Progenitor cell of endocrine pancreas (in vitro differentiated cells): ENCODE results near the gene CYP3A7. TPM values are rescaled to one million over a fixed set of nuclear protein-coding genes. Genes with fewer than 3 reads are reported as not detected.

Experiments
- DNase-seq: peaks from one replicate; pipeline ENCODE4 v3.0.0; 2021; ENCODE audit warnings: low spot score; ENCODE audit not compliant: unreplicated experiment
- H3K27ac Mint-ChIP-seq: 2 replicates; pipeline ENCODE4 v1.8.0; 2021; ENCODE audit warnings: mild to moderate bottlenecking, moderate library complexity, mixed read lengths
- H3K27me3 Mint-ChIP-seq: 2 replicates; pipeline ENCODE4 v1.8.0; 2021; ENCODE audit warnings: mixed read lengths
- H3K36me3 Mint-ChIP-seq: 2 replicates; pipeline ENCODE4 v1.8.0; 2022; ENCODE audit warnings: mixed read lengths; ENCODE audit not compliant: insufficient read depth
- H3K4me1 Mint-ChIP-seq: 2 replicates; pipeline ENCODE4 v1.8.0; 2021; ENCODE audit warnings: low read depth, mixed read lengths
- H3K4me3 Mint-ChIP-seq: 2 replicates; pipeline ENCODE4 v1.8.0; 2021; ENCODE audit warnings: low read depth, mild to moderate bottlenecking, moderate library complexity, mixed read lengths
- H3K9me3 Mint-ChIP-seq: 2 replicates; pipeline ENCODE4 v1.8.0; 2021; ENCODE audit warnings: low read depth, mixed read lengths
- long read RNA-seq: library from polyadenylated mRNA; unstranded; transcript quantifications from one replicate; pipeline ENCODE4 v2.0.0, GENCODE V29; 2020
- total RNA-seq: library from RNA; stranded (reverse); gene quantifications from 2 replicates; pipeline ENCODE4 v1.2.1, GENCODE V29; 2021
- TF ChIP-seq, protein P1 (sequence below): fragments of 200-600 bp; sonication (generic); IDR thresholded peaks from one replicate; pipeline ENCODE4 v1.5.0; 2021; ENCODE audit warnings: antibody characterized with exemption, mild to moderate bottlenecking; ENCODE audit not compliant: unreplicated experiment

Gene CYP3A7
- not detected in 2 replicates for total RNA-seq
- long read RNA-seq, result 0 reads

DNA sequence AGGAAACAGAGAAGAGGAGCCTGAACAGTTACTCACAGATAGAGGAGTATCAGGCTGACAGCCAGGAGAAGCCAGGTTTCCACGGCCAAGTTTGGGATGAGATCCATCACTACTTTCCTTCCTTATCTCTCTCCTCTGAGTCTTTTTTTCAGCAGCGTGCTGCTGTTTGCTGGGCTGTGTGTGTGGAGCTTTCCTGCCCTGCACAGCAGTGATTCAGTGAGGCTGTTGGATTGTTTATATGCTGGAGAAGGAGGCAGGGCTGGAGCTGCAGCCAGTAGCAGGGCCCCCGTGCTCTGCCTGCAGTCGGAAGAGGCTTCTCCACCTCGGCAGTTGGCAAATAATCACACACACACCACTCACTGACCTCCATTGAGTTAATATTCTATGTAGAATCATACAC, at the start of gene CYP3A7:
TSS of gene CYP3A7 (minus strand) at position 210 of the 400 bp plus-strand sequence. CDS start at position 107, 103 bp downstream.
- Mint-ChIP-seq H3K36me3 (no peaks in the 10 kb centered on the region), H3K27me3 (no peaks in the 10 kb centered on the region), H3K4me3 (no peak within 1 kb of the TSS), H3K27ac (no peak within 1 kb of the TSS), H3K4me1 (peaks cover 6% of the 10 kb centered on the region), H3K9me3 (no peaks in the 10 kb centered on the region)
- TF ChIP-seq, protein P1, sequence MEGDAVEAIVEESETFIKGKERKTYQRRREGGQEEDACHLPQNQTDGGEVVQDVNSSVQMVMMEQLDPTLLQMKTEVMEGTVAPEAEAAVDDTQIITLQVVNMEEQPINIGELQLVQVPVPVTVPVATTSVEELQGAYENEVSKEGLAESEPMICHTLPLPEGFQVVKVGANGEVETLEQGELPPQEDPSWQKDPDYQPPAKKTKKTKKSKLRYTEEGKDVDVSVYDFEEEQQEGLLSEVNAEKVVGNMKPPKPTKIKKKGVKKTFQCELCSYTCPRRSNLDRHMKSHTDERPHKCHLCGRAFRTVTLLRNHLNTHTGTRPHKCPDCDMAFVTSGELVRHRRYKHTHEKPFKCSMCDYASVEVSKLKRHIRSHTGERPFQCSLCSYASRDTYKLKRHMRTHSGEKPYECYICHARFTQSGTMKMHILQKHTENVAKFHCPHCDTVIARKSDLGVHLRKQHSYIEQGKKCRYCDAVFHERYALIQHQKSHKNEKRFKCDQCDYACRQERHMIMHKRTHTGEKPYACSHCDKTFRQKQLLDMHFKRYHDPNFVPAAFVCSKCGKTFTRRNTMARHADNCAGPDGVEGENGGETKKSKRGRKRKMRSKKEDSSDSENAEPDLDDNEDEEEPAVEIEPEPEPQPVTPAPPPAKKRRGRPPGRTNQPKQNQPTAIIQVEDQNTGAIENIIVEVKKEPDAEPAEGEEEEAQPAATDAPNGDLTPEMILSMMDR, result no peak
- DNase-seq, result no peak

DNA sequence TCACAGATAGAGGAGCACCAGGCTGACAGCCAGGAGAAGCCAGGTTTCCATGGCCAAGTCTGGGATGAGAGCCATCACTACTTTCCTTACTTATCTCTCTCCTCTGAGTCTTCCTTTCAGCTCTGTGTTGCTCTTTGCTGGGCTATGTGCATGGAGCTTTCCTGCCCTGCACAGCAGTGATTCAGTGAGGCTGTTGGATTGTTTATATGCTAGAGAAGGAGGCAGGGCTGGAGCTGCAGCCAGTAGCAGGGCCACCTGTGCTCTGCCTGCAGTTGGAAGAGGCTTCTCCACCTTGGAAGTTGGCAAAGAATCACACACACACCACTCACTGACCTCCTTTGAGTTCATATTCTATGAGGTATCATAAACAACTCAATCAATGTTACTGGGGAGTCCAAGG, 49.0 kb upstream of the CYP3A7 start, which contains the start of gene CYP3A4:
TSS of gene CYP3A4 (minus strand) at position 178 of the 400 bp plus-strand sequence. CDS start at position 75, 103 bp downstream.
- TF ChIP-seq, protein P1, result no peak
- Mint-ChIP-seq H3K27me3 (peaks cover 8% of the 10 kb centered on the region), H3K9me3 (no peaks in the 10 kb centered on the region), H3K4me3 (no peak within 1 kb of the TSS), H3K27ac (no peak within 1 kb of the TSS), H3K36me3 (no peaks in the 10 kb centered on the region), H3K4me1 (no peaks in the 10 kb centered on the region)
- no peak for DNase-seq

DNA sequence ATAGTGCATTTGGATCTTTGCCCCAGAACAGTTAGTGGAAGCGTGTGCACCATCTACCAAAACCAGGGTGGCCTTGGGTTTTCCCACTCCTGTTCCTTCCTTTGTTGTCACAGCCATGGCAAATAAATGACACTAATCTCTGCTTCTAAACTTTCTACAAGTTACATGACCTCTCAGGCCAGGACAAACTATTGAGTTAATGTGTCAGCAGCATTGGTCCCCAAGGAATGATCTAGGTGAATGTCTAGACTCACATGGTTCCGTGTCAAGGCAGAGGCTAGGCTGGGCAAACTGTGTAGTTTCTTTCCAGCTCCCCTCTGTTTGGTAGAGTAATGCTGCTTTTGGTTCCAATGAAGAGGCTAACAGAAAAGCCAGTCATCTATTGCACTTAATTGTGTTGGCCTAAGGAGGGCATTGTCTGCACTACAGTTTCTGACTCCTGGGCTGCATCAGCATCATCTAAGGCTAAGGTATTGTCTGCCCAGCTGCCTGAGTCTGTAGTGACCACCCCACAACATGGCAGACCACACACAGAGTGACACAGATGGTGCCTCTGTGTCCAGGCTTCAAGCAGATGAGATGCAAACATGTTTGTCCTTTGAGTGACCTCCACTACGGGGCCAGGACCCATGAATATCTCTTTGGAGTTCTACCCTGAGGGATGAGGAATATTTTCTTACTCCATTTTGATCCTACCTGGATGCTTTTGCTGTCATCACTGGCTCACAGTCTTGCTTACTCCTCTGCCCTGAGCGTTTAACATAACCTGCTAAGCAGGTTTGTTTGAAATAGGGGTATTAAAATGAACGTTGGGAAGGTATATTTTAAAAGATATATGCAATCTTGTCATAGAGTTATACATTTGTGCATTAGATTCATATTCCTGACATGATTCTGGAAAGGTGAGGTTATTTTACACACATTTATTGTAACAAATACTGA, 47.3 kb upstream of the CYP3A7 start:
- Mint-ChIP-seq H3K4me3 (no peak overlapping the region), H3K9me3 (no peaks in the 10 kb centered on the region), H3K27ac (no peak overlapping the region), H3K4me1 (no peaks in the 10 kb centered on the region), H3K36me3 (no peaks in the 10 kb centered on the region), H3K27me3 (peaks cover 8% of the 10 kb centered on the region)
- TF ChIP-seq, protein P1, result no peak
- no peak for DNase-seq

DNA sequence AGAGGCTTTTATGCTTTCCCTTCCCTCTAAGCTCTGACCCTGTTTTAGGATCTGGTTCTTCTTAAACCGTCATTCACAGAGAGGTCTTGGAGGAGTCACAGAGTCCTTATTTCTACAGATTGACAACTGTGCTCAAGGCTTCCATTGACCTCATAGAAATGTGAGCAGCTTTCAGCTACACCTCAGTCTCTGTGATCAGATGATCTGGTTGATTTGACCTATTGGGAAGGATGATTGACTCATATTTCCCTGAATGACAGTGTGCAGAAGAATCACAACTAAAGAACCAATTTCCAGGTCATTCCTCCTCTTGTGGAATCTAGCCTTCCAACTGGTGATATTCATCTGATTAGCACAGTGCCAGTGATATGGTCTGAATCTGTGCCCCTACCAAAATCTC, 45.6 kb upstream of the CYP3A7 start:
- no peak overlapping the region for H3K27ac Mint-ChIP-seq

DNA sequence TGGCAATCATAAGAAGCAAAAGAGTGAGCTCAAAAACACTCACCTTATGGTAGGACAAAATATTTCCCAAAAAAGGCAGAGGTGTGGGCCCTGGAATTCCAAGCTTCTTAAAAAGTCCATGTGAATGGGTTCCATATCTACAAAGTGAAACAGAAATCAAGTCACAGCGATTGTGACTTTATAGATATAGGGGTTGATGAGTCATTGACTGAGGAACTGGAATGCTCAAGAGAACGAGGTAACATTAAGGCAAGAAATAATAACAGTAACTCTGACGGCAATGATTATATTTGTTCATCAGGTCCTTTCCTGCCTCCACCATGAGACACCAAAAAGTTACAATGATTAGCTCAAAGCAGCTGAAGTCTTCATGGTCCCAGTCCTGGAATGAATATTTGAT, 45.0 kb upstream of the CYP3A7 start:
- TF ChIP-seq, protein P1, result no peak
- H3K36me3 Mint-ChIP-seq, result no peaks in the 10 kb centered on the region
- H3K4me3 Mint-ChIP-seq, result no peak overlapping the region
- H3K4me1 Mint-ChIP-seq, result no peaks in the 10 kb centered on the region
- no peaks in the 10 kb centered on the region for H3K9me3 Mint-ChIP-seq
- H3K27ac Mint-ChIP-seq, result no peak overlapping the region
- no peak for DNase-seq
- H3K27me3 Mint-ChIP-seq, result peaks cover 2% of the 10 kb centered on the region

More for the DNA sequence above, 45.6 kb upstream of the CYP3A7 start:
- Mint-ChIP-seq H3K36me3 (no peaks in the 10 kb centered on the region), H3K4me3 (no peak overlapping the region), H3K9me3 (no peaks in the 10 kb centered on the region), H3K4me1 (no peaks in the 10 kb centered on the region), H3K27me3 (peaks cover 4% of the 10 kb centered on the region)
- DNase-seq, result no peak
- TF ChIP-seq, protein P1, result no peak
